Smooth muscle cell (in vitro differentiated cells): Measurements from ENCODE around the gene XRCC4. TPM values are rescaled to one million over a fixed set of nuclear protein-coding genes. Genes with fewer than 3 reads are reported as not detected.

Experiments used
- DNase-seq: peaks from one replicate; lab custom pipeline; 2025; ENCODE audit not compliant: unreplicated experiment; lab: John Stamatoyannopoulos, UW
- H2AFZ ChIP-seq: fragments of 200-600 bp; sonication (generic); 2 replicates; pipeline ENCODE4 v1.6.0; 2016; ENCODE audit warnings: antibody characterized with exemption, low read depth, mild to moderate bottlenecking
- H3F3A ChIP-seq: fragments of 200-600 bp; sonication (generic); 2 replicates; pipeline ENCODE4 v1.6.0; 2017; ENCODE audit warnings: antibody characterized with exemption, low read depth
- H3K27ac ChIP-seq: fragments of 200-600 bp; sonication (generic); 2 replicates; pipeline ENCODE4 v1.5.1; 2016; ENCODE audit warnings: low read depth, mild to moderate bottlenecking
- H3K27me3 ChIP-seq: fragments of 200-600 bp; sonication (generic); 2 replicates; pipeline ENCODE4 v1.6.1; 2016; ENCODE audit warnings: low read depth, mild to moderate bottlenecking
- H3K36me3 ChIP-seq: fragments of 200-600 bp; sonication (generic); 2 replicates; pipeline ENCODE4 v1.5.1; 2016; ENCODE audit warnings: low read depth
- H3K4me1 ChIP-seq: fragments of 200-600 bp; sonication (generic); 2 replicates; pipeline ENCODE4 v1.5.1; 2016; ENCODE audit warnings: low read depth
- H3K4me2 ChIP-seq: fragments of 200-600 bp; sonication (generic); 2 replicates; pipeline ENCODE4 v1.6.0; 2016; ENCODE audit warnings: mild to moderate bottlenecking
- H3K4me3 ChIP-seq: fragments of 200-600 bp; sonication (generic); 2 replicates; pipeline ENCODE4 v1.5.1; 2016; ENCODE audit warnings: mild to moderate bottlenecking
- H3K79me2 ChIP-seq: fragments of 200-600 bp; sonication (generic); 2 replicates; pipeline ENCODE4 v1.6.0; 2016; ENCODE audit warnings: low read depth, mild to moderate bottlenecking
- H3K9ac ChIP-seq: fragments of 200-600 bp; sonication (generic); 2 replicates; pipeline ENCODE4 v1.6.0; 2016; ENCODE audit warnings: low read depth
- H3K9me3 ChIP-seq: fragments of 200-600 bp; sonication (generic); replicated peaks from 2 replicates; pipeline ENCODE4 v1.5.1; 2016; ENCODE audit warnings: low read depth
- H4K20me1 ChIP-seq: fragments of 200-600 bp; sonication (generic); 2 replicates; pipeline ENCODE4 v1.6.0; 2016; ENCODE audit warnings: low read depth
- CTCF ChIP-seq: fragments of 200-600 bp; sonication (generic); IDR thresholded peaks from 2 replicates; pipeline ENCODE4 v1.5.1; 2017; ENCODE audit warnings: borderline replicate concordance, mild to moderate bottlenecking, antibody characterized with exemption; ENCODE audit not compliant: insufficient read depth, poor library complexity, severe bottlenecking
- WGBS: methylation state at CpG from one replicate; pipeline ENCODE4 v1.1.7; 2016; ENCODE audit warnings: low lambda C conversion rate; 5-methylcytosine and 5-hydroxymethylcytosine counted together
- polyA plus RNA-seq: library from polyadenylated mRNA; unstranded; fragments of >200 nt; fragmentation: Nextera tagmentation; extraction: Ambion mirVana; gene quantifications from 2 replicates; pipeline ENCODE4 v1.2.1, GENCODE V29; 2016
- total RNA-seq: library from RNA; depleted of rRNA; stranded (reverse); fragments of >200 nt; gene quantifications from 2 replicates; pipeline ENCODE4 v1.2.3, GENCODE V29; 2014

XRCC4 gene
- total and polyA plus RNA-seq, 2 experiments from 2014 or later = 98.1 to 110 TPM

- Histone ChIP-seq H3K27ac (peak overlapping the region; percentile 66), H3K4me2 (peak overlapping the region; percentile 6), H3F3A (peaks cover 26% of the 10 kb centered on the region), H3K79me2 (peaks cover 6% of the 10 kb centered on the region), H3K9me3 (no peaks in the 10 kb centered on the region), H3K36me3 (no peaks in the 10 kb centered on the region), H3K4me1 (peaks cover 15% of the 10 kb centered on the region), H3K4me3 (no peak overlapping the region), H2AFZ (no peak overlapping the region), H3K9ac (no peak overlapping the region), H3K27me3 (no peaks in the 10 kb centered on the region), H4K20me1 (peaks cover 5% of the 10 kb centered on the region)
- no peak for TF ChIP-seq CTCF
- 69% methylated on average over 3 of the region's 3 CpGs for WGBS
- DNase-seq = no peak
Observed at GRCh38 chr5:83048277-83048676, 29.1 kb upstream of the XRCC4 start.

GRCh38 chr5:83048811-83049210, 28.5 kb upstream of the XRCC4 start:
- no peak overlapping the region for H3K4me3 ChIP-seq
- H3F3A ChIP-seq = peaks cover 26% of the 10 kb centered on the region
- H3K4me1 ChIP-seq = peaks cover 15% of the 10 kb centered on the region
- no peaks in the 10 kb centered on the region for H3K36me3 ChIP-seq
- no peak overlapping the region for H3K9ac ChIP-seq
- 83% methylated on average over 2 of the region's 2 CpGs for WGBS
- H3K4me2 ChIP-seq = peak overlapping the region; percentile 6
- H3K27me3 ChIP-seq = no peaks in the 10 kb centered on the region
- H3K79me2 ChIP-seq = peaks cover 6% of the 10 kb centered on the region
- no peak overlapping the region for H2AFZ ChIP-seq
- DNase-seq = no peak
- H3K27ac ChIP-seq = peak overlapping the region; percentile 66
- peaks cover 8% of the 10 kb centered on the region for H4K20me1 ChIP-seq
- no peak for TF ChIP-seq CTCF
- no peaks in the 10 kb centered on the region for H3K9me3 ChIP-seq

- Histone ChIP-seq H3K27me3 (no peaks in the 10 kb centered on the region), H3K79me2 (peaks cover 6% of the 10 kb centered on the region), H3K4me2 (no peak overlapping the region), H3K27ac (peak overlapping the region; percentile 66), H3F3A (peaks cover 26% of the 10 kb centered on the region), H3K4me1 (peaks cover 19% of the 10 kb centered on the region), H3K9ac (no peak overlapping the region), H3K9me3 (no peaks in the 10 kb centered on the region), H4K20me1 (peaks cover 10% of the 10 kb centered on the region), H3K4me3 (no peak overlapping the region), H2AFZ (no peak overlapping the region), H3K36me3 (no peaks in the 10 kb centered on the region)
- WGBS = 66% methylated on average over 3 of the region's 3 CpGs
- no peak for DNase-seq
- TF ChIP-seq CTCF = no peak
Observed at GRCh38 chr5:83049370-83049885, 27.9 kb upstream of the XRCC4 start.

- 96% methylated on average over 4 of the region's 4 CpGs for WGBS
- peaks cover 12% of the 10 kb centered on the region for H3K4me1 ChIP-seq
- H3K79me2 ChIP-seq = peaks cover 15% of the 10 kb centered on the region
- peaks cover 32% of the 10 kb centered on the region for H3F3A ChIP-seq
- H3K9ac ChIP-seq = no peak overlapping the region
- no peak for TF ChIP-seq CTCF
- no peak overlapping the region for H2AFZ ChIP-seq
- H3K27ac ChIP-seq = no peak overlapping the region
- no peaks in the 10 kb centered on the region for H3K36me3 ChIP-seq
- peaks cover 23% of the 10 kb centered on the region for H4K20me1 ChIP-seq
- H3K27me3 ChIP-seq = no peaks in the 10 kb centered on the region
- no peaks in the 10 kb centered on the region for H3K9me3 ChIP-seq
- no peak overlapping the region for H3K4me2 ChIP-seq
- DNase-seq = no peak
- H3K4me3 ChIP-seq = no peak overlapping the region
Observed at GRCh38 chr5:83050723-83051340, 26.5 kb upstream of the XRCC4 start.
